ENCODE results near the gene LRFN4.

Gene LRFN4

GRCh38 chr11:66885469-66885868, 28.6 kb downstream of the LRFN4 start:
- no peak for DNase-seq (ENCODE audit: low read depth)
- no peak for TF ChIP-seq CTCF (conservative IDR thresholded peaks at IDR 0.05; ENCODE audit: low read depth, low read length)

GRCh38 chr11:66885950-66886440, 29.1 kb downstream of the LRFN4 start:
- TF ChIP-seq CTCF (conservative IDR thresholded peaks at IDR 0.05; ENCODE audit: low read depth, low read length): no peak
- H3K4me3 ChIP-seq (ENCODE audit: low read length): no peak overlapping the region
- DNase-seq (ENCODE audit: low read depth): no peak

More at GRCh38 chr11:66885469-66885868, 28.6 kb downstream of the LRFN4 start:
- no peak overlapping the region for H3K4me3 ChIP-seq (ENCODE audit: low read length)

- no peak overlapping the region for H3K4me3 ChIP-seq (ENCODE audit: low read length)
- TF ChIP-seq CTCF (conservative IDR thresholded peaks at IDR 0.05; ENCODE audit: low read depth, low read length): no peak
- no peak for DNase-seq (ENCODE audit: low read depth)
Observed at GRCh38 chr11:66886671-66887221, 29.9 kb downstream of the LRFN4 start.

- no peak for DNase-seq (ENCODE audit: low read depth)
- H3K4me3 ChIP-seq (ENCODE audit: low read length): no peak overlapping the region
- no peak for TF ChIP-seq CTCF (conservative IDR thresholded peaks at IDR 0.05; ENCODE audit: low read depth, low read length)
Observed at GRCh38 chr11:66887526-66887925, 30.7 kb downstream of the LRFN4 start.

- TF ChIP-seq CTCF (conservative IDR thresholded peaks at IDR 0.05; ENCODE audit: low read depth, low read length): no peak
- no peak overlapping the region for H3K4me3 ChIP-seq (ENCODE audit: low read length)
- no peak for DNase-seq (ENCODE audit: low read depth)
Observed at GRCh38 chr11:66888282-66888681, 31.4 kb downstream of the LRFN4 start.

- no peak overlapping the region for H3K4me3 ChIP-seq (ENCODE audit: low read length)
- TF ChIP-seq CTCF (conservative IDR thresholded peaks at IDR 0.05; ENCODE audit: low read depth, low read length): no peak
- DNase-seq (ENCODE audit: low read depth): no peak
Observed at GRCh38 chr11:66889960-66890359, 33.1 kb downstream of the LRFN4 start.

GRCh38 chr11:66891851-66892660, 35.2 kb downstream of the LRFN4 start:
- peak; percentile 3 for TF ChIP-seq CTCF (conservative IDR thresholded peaks at IDR 0.05; ENCODE audit: low read depth, low read length)
- peak; percentile 76 for DNase-seq (ENCODE audit: low read depth)
- H3K4me3 ChIP-seq (ENCODE audit: low read length): no peak overlapping the region
